ENCODE data around the gene MBD5. TPM values are rescaled to one million over a fixed set of nuclear protein-coding genes. Genes with fewer than 3 reads are reported as not detected.

Gene MBD5
- total RNA-seq, 2 experiments from 2014 or later: 13.8 to 46.3 TPM

DNA sequence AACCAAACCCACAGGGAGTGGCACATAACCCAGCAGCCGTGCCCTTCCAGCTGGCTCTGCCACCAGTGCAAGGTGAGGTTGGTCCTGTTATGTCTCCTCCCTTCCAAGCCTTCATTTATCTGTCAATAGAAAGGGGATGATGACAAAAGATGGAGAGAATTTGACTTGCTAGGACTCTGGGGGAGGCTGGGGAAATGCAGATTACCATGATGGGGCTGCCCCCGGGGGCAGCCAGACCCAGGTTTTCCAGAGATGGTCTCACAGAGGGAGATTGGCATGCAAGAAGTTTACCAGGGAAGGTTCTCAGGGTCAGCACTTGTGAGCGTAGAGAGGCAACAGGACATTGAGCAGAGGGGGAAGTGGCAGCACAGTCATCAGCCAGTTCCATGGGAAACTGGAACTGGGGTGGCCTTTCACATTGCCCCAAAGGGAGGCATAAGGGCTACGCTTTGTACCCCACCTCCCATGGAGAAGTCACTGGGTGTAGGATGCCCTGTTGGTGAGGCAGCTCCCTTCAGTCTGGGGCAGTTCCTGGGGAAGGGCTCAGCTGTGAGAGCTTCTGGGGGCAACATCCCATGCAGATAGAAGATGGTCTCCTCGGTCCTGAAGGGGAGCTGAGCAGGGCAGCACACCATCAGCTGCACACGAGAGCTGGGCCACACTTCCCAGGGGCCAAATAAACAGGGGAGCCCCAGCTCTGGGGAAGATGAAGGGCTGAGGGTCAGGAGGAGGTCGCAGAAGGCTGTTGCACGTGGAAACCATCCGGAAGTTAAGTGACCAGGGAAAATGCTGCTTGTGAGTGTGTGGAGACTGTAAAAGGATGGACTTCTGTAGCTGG is 505.8 kb downstream of the MBD5 start:
- intact Hi-C loops (cut with micrococcal nuclease; ENCODE audit: unreplicated experiment): no loop called here
- CTCF ChIA-PET (ENCODE audit: unreplicated experiment): no interaction called here
- Histone ChIP-seq H3K4me3 (ENCODE audit: low read depth, low read length, poor library complexity, severe bottlenecking) (no peak overlapping the region), H3K79me2 (ENCODE audit: insufficient read depth, low read depth, low read length) (no peaks in the 10 kb centered on the region), H4K20me1 (ENCODE audit: insufficient read depth, low read length) (no peaks in the 10 kb centered on the region), H2AFZ (ENCODE audit: low read length) (no peak overlapping the region), H3K36me3 (ENCODE audit: insufficient read depth, low read length) (no peaks in the 10 kb centered on the region), H3K27ac (ENCODE audit: low read depth, low read length, poor library complexity, severe bottlenecking) (no peak overlapping the region), H3K4me2 (ENCODE audit: low read length) (no peak overlapping the region), H3K9me2 (ENCODE audit: insufficient read depth, low read length) (no peaks in the 10 kb centered on the region), H3K9me3 (ENCODE audit: low read length) (no peaks in the 10 kb centered on the region), H3K4me1 (ENCODE audit: insufficient read depth, low read length, poor library complexity, severe bottlenecking) (no peaks in the 10 kb centered on the region)
- TF ChIP-seq, protein P1, sequence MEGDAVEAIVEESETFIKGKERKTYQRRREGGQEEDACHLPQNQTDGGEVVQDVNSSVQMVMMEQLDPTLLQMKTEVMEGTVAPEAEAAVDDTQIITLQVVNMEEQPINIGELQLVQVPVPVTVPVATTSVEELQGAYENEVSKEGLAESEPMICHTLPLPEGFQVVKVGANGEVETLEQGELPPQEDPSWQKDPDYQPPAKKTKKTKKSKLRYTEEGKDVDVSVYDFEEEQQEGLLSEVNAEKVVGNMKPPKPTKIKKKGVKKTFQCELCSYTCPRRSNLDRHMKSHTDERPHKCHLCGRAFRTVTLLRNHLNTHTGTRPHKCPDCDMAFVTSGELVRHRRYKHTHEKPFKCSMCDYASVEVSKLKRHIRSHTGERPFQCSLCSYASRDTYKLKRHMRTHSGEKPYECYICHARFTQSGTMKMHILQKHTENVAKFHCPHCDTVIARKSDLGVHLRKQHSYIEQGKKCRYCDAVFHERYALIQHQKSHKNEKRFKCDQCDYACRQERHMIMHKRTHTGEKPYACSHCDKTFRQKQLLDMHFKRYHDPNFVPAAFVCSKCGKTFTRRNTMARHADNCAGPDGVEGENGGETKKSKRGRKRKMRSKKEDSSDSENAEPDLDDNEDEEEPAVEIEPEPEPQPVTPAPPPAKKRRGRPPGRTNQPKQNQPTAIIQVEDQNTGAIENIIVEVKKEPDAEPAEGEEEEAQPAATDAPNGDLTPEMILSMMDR (conservative IDR thresholded peaks at IDR 0.05; ENCODE audit: low read length): no peak
- no peak for TF ChIP-seq EZH2phosphoT487 (IDR thresholded peaks at IDR 0.05; ENCODE audit: borderline replicate concordance, low read depth, low read length)
- BruUV-seq (replicated peaks): no TSS peak
- POLR2A ChIA-PET: interaction anchor here (0.6 kb wide), 1 partner anchor 484 kb away, joined by 3 read pairs; no protein-coding TSS in a partner anchor
- DNase-seq (ENCODE audit: low spot score): no peak

DNA sequence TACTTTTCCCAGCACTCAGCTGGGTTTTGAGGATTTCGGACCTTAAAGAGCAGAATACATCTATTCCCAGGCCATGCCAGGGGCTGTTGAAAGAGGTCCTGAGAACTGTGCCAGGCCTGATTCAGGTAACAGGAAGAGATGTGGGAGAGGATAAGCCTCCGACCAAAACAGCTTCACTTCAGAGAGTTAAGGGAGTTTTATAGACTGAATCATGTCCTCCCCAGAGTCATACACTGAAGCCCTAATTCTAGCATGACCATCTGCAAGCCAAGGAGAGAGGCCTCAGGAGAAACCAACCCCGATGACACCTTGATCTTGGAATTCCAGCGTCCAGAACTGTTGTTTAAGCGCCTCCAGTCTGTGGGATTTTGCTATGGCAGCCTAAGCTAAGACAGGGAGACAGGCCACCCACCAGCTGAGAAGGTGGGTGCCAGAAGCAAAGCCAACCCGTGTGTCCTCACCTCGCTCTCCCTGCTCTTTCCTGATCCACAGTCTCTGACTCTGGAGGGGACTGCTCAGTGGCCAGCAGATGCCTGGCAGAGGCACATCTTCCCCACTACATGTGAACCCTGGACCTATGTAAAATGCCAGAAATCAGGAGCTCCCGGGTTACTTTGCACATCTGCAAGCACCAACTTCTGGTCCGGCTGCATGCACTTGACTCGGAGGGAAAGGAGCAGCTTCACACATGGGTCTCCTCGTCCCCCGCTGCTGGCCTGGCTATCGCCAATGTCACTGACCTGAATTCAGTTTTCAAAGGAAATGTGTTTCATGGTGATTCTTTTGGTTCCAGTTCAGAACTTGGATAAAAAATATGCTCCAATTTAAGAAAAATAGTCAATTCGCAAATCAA is 506.8 kb downstream of the MBD5 start:
- Histone ChIP-seq H3K9me3 (ENCODE audit: low read length) (no peaks in the 10 kb centered on the region), H3K4me1 (ENCODE audit: insufficient read depth, low read length, poor library complexity, severe bottlenecking) (no peaks in the 10 kb centered on the region), H3K79me2 (ENCODE audit: insufficient read depth, low read depth, low read length) (no peaks in the 10 kb centered on the region), H2AFZ (ENCODE audit: low read length) (no peak overlapping the region), H3K4me3 (ENCODE audit: low read depth, low read length, poor library complexity, severe bottlenecking) (no peak overlapping the region), H3K4me2 (ENCODE audit: low read length) (no peak overlapping the region), H3K36me3 (ENCODE audit: insufficient read depth, low read length) (no peaks in the 10 kb centered on the region), H4K20me1 (ENCODE audit: insufficient read depth, low read length) (no peaks in the 10 kb centered on the region), H3K9me2 (ENCODE audit: insufficient read depth, low read length) (no peaks in the 10 kb centered on the region), H3K27ac (ENCODE audit: low read depth, low read length, poor library complexity, severe bottlenecking) (no peak overlapping the region)
- TF ChIP-seq, protein P1 (conservative IDR thresholded peaks at IDR 0.05; ENCODE audit: low read length): no peak
- TF ChIP-seq EZH2phosphoT487 (IDR thresholded peaks at IDR 0.05; ENCODE audit: borderline replicate concordance, low read depth, low read length): no peak
- no TSS peak for BruUV-seq (replicated peaks)
- CTCF ChIA-PET (ENCODE audit: unreplicated experiment): no interaction called here
- POLR2A ChIA-PET: interaction anchor here (0.6 to 1.5 kb wide), 2 partner anchors 27 to 57 kb away, joined by 3 read pairs; no protein-coding TSS in a partner anchor
- intact Hi-C loops (cut with micrococcal nuclease; ENCODE audit: unreplicated experiment): no loop called here
- no peak for DNase-seq (ENCODE audit: low spot score)
